HCT116 (cell line): ENCODE measurements around the gene NOTUM. TPM values are rescaled to one million over a fixed set of nuclear protein-coding genes. Genes with fewer than 3 reads are reported as not detected.

Experiments used
- ATAC-seq: fragments of 200-7000 bp; cut with Tn5 transposase; 2 replicates; pipeline ENCODE4 v1.9.1; 2020; ENCODE audit warnings: mild to moderate bottlenecking, moderate library complexity
- BruUV-seq: library from RNA; stranded (reverse); fragments of 400-500 nt; replicated peaks from 2 replicates; lab custom pipeline; 2021; lab: Mats Ljungman, UMichigan
- CTCF ChIA-PET: fragments of 300-600 bp; sonication (Branson Sonifier 250); formaldehyde crosslinking; loops from one replicate; lab custom pipeline; 2021; ENCODE audit warnings: antibody characterized with exemption; lab: Charles Lee
- POLR2A ChIA-PET: fragments of 300-600, 350-600 bp; sonication (Branson Sonifier 250); formaldehyde crosslinking; loops from one replicate; lab custom pipeline; 2021; ENCODE audit warnings: antibody characterized with exemption; lab: Charles Lee
- RAD21 ChIA-PET, 2 experiments: fragments of 300-600 bp; sonication (Branson Sonifier 250); formaldehyde crosslinking; loops; one replicate each; lab custom pipeline; 2023; ENCODE audit warnings: low total read pairs in 2 of 2; ENCODE audit not compliant: uncharacterized antibody in 2 of 2, unreplicated experiment in 2 of 2, low non-redundant PET in 1 of 2; lab: Charles Lee
- DNase-seq: peaks from one replicate; pipeline ENCODE4 v3.0.0-alpha.2; 2010; ENCODE audit warnings: low read depth, low spot score
- H2AFZ ChIP-seq: fragments of 200-600 bp; shearing (Covaris generic), sonication (generic); 2 replicates; pipeline ENCODE4 v1.6.1; 2017; ENCODE audit warnings: low read depth, mixed run types, mixed read lengths, antibody characterized with exemption, low read length; ENCODE audit not compliant: poor library complexity, severe bottlenecking
- H3K27ac ChIP-seq: 2 replicates; pipeline ENCODE4 v1.5.1; 2012; ENCODE audit warnings: low read depth, low read length
- H3K27me3 ChIP-seq: fragments of 200-600 bp; sonication (generic); 2 replicates; pipeline ENCODE4 v1.6.1; 2016; ENCODE audit warnings: mixed run types, low read length, mixed read lengths; ENCODE audit not compliant: insufficient read depth
- H3K36me3 ChIP-seq, 2 experiments: fragments of 200-500 bp in 1 of 2; fragments of 200-600 bp in 1 of 2; sonication (Bioruptor generic) in 1 of 2; sonication (generic) in 1 of 2; 2 replicates each; pipeline versions ENCODE4 v1.5.1 to v1.6.1; 2014 to 2016; ENCODE audit warnings: low read length in 2 of 2, inconsistent platforms in 1 of 2, mixed read lengths in 1 of 2, mixed run types in 1 of 2; ENCODE audit not compliant: insufficient read depth in 2 of 2, control insufficient read depth in 1 of 2
- H3K4me1 ChIP-seq, 2 experiments: fragments of 200-600 bp in 1 of 2; sonication (generic) in 1 of 2; 2 replicates each; pipeline versions ENCODE4 v1.5.1 to v1.6.1; 2012 to 2017; ENCODE audit warnings: low read length in 2 of 2, inconsistent platforms in 1 of 2, mild to moderate bottlenecking in 1 of 2, mixed read lengths in 1 of 2, mixed run types in 1 of 2, moderate library complexity in 1 of 2; ENCODE audit not compliant: insufficient read depth in 2 of 2, control insufficient read depth in 1 of 2
- H3K4me2 ChIP-seq: fragments of 200-600 bp; sonication (generic); 2 replicates; pipeline ENCODE4 v1.6.1; 2017; ENCODE audit warnings: mixed run types, low read length, mixed read lengths
- H3K4me3 ChIP-seq, 2 experiments: fragments of 200-600 bp in 1 of 2; sonication (generic) in 1 of 2; replicated peaks in 1 of 2; 2 replicates each; pipeline ENCODE4 v1.5.1; 2011 to 2016; ENCODE audit warnings: low read length in 2 of 2, control low read depth in 1 of 2, low read depth in 1 of 2, mild to moderate bottlenecking in 1 of 2, mixed read lengths in 1 of 2, mixed run types in 1 of 2
- H3K79me2 ChIP-seq: fragments of 200-600 bp; sonication (generic); 2 replicates; pipeline ENCODE4 v1.6.1; 2017; ENCODE audit warnings: mild to moderate bottlenecking, mixed run types, low read length, moderate library complexity, mixed read lengths; ENCODE audit not compliant: insufficient read depth
- H3K9ac ChIP-seq: fragments of 200-600 bp; sonication (generic); 2 replicates; pipeline ENCODE4 v1.6.1; 2016; ENCODE audit warnings: low read length, mixed read lengths
- H3K9me2 ChIP-seq: fragments of 200-600 bp; sonication (generic), shearing (Covaris generic); 2 replicates; pipeline ENCODE4 v1.6.1; 2017; ENCODE audit warnings: mixed run types, mild to moderate bottlenecking, moderate library complexity; ENCODE audit not compliant: insufficient read depth
- H3K9me3 ChIP-seq, 2 experiments: fragments of 200-500 bp in 1 of 2; fragments of 200-600 bp in 1 of 2; sonication (Bioruptor generic) in 1 of 2; sonication (generic) in 1 of 2; 2 replicates each; pipeline ENCODE4 v1.6.1; 2014 to 2017; ENCODE audit warnings: low read length in 2 of 2, mixed read lengths in 2 of 2, inconsistent platforms in 1 of 2, low read depth in 1 of 2, mild to moderate bottlenecking in 1 of 2, mixed run types in 1 of 2, moderate library complexity in 1 of 2; ENCODE audit not compliant: control insufficient read depth in 1 of 2, insufficient read depth in 1 of 2
- H4K20me1 ChIP-seq: fragments of 200-600 bp; sonication (generic), shearing (Covaris generic); 2 replicates; pipeline ENCODE4 v1.6.1; 2017; ENCODE audit warnings: mixed run types, mild to moderate bottlenecking, moderate library complexity; ENCODE audit not compliant: insufficient read depth
- ATF3 ChIP-seq: IDR thresholded peaks from 2 replicates; pipeline ENCODE4 v1.6.1; 2012
- EGR1 ChIP-seq: IDR thresholded peaks from 2 replicates; pipeline ENCODE4 v1.6.1; 2012; ENCODE audit warnings: low read depth
- EZH2 ChIP-seq: fragments of 200-600 bp; sonication (generic); IDR thresholded peaks from 2 replicates; pipeline ENCODE4 v1.6.1; 2017; ENCODE audit warnings: antibody characterized with exemption, mixed run types
- EZH2phosphoT487 ChIP-seq: fragments of 200-600 bp; IDR thresholded peaks from 2 replicates; pipeline ENCODE4 v1.6.1; 2018; ENCODE audit warnings: antibody characterized with exemption, borderline replicate concordance
- JUND ChIP-seq: IDR thresholded peaks from 2 replicates; pipeline ENCODE4 v1.6.1; 2012
- MAX ChIP-seq: IDR thresholded peaks from 2 replicates; pipeline ENCODE4 v1.6.1; 2012
- POLR2AphosphoS5 ChIP-seq: IDR thresholded peaks from 2 replicates; pipeline ENCODE4 v1.6.1; 2011; ENCODE audit warnings: mild to moderate bottlenecking, low read depth, low read length, moderate library complexity
- RAD21 ChIP-seq: IDR thresholded peaks from 2 replicates; pipeline ENCODE4 v1.6.1; 2012; ENCODE audit warnings: low read depth, mild to moderate bottlenecking
- REST ChIP-seq: IDR thresholded peaks from 2 replicates; pipeline ENCODE4 v1.6.1; 2012; ENCODE audit warnings: low read depth
- SRF ChIP-seq: IDR thresholded peaks from 2 replicates; pipeline ENCODE4 v1.6.1; 2012; ENCODE audit warnings: low read depth
- YY1 ChIP-seq: IDR thresholded peaks from 2 replicates; pipeline ENCODE4 v1.6.1; 2011; ENCODE audit warnings: low read length, low read depth, moderate library complexity, mild to moderate bottlenecking; ENCODE audit not compliant: insufficient replicate concordance; ENCODE audit errors: extremely low read depth
- ZBTB33 ChIP-seq: IDR thresholded peaks from 2 replicates; pipeline ENCODE4 v1.6.1; 2011; ENCODE audit warnings: mild to moderate bottlenecking, low read length, moderate library complexity; ENCODE audit not compliant: insufficient replicate concordance; ENCODE audit errors: extremely low read depth
- intact Hi-C: fragments of 100-400 bp; cut with micrococcal nuclease; formaldehyde crosslinking; loops from 2 replicates; pipeline ENCODE4 v1.10.0; 2022
- total RNA-seq: library from RNA; stranded (reverse); gene quantifications from one replicate; pipeline ENCODE4 v1.2.1, GENCODE V29; 2021; ENCODE audit not compliant: unreplicated experiment
- TF ChIP-seq, protein P1 (sequence below), 3 experiments: fragments of 200-600 bp in 1 of 3; sonication (generic) in 1 of 3; IDR thresholded peaks in 2 of 3; conservative IDR thresholded peaks in 1 of 3; 2 replicates each; pipeline ENCODE4 v1.5.1; 2012 to 2017; ENCODE audit warnings: low read depth in 2 of 3, low read length in 2 of 3, antibody characterized with exemption in 1 of 3, borderline replicate concordance in 1 of 3, control low read depth in 1 of 3, mild to moderate bottlenecking in 1 of 3, mixed read lengths in 1 of 3, mixed run types in 1 of 3, moderate library complexity in 1 of 3; ENCODE audit not compliant: insufficient read depth in 1 of 3

The NOTUM gene
- total RNA-seq, 1 experiment from 2014 or later, result 12.5 TPM

DNA sequence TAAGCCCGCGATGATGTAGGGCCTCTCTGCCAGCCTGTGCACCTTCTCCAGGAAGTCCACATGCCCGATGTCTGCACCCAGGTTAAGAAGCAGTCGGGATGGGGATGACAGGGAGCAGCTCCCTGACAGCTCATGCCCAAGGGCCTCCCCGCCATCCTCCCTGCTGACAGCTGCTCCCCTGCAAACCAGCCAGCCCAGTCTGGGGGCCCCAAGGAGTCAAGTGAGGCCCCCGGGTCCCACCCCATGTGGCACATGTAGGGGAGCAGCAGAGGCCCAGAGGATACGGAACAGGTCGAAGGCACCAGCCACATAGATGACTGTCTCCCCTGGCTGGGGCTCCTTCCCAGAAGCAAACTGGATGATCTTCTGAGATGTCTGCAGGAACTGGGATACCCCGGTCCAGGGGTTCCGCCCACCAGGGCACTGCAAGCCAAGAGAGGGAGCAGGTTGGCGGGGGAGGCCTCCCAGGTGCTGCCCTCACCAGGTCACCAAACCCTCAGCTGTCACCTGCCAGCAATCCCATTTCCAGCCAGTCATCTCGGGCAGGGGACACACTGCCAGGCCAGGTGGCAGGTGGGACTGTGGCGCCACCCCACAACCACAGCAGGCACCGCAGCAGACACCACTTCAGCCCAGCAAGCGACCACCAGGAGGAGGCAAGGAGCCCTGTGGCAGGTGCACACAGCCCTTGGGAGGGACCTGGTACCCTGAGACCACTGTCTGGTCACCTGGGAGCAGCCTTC, 54.3 kb downstream of the NOTUM start:
- TF ChIP-seq REST (no peak), EZH2 (no peak), EZH2phosphoT487 (no peak), EGR1 (no peak), POLR2AphosphoS5 (no peak; the same call in 1 of the 2 replicates), ATF3 (no peak), JUND (no peak), SRF (no peak), MAX (no peak), RAD21 (peak; percentile 92), YY1 (no peak), ZBTB33 (no peak)
- TF ChIP-seq, protein P1, sequence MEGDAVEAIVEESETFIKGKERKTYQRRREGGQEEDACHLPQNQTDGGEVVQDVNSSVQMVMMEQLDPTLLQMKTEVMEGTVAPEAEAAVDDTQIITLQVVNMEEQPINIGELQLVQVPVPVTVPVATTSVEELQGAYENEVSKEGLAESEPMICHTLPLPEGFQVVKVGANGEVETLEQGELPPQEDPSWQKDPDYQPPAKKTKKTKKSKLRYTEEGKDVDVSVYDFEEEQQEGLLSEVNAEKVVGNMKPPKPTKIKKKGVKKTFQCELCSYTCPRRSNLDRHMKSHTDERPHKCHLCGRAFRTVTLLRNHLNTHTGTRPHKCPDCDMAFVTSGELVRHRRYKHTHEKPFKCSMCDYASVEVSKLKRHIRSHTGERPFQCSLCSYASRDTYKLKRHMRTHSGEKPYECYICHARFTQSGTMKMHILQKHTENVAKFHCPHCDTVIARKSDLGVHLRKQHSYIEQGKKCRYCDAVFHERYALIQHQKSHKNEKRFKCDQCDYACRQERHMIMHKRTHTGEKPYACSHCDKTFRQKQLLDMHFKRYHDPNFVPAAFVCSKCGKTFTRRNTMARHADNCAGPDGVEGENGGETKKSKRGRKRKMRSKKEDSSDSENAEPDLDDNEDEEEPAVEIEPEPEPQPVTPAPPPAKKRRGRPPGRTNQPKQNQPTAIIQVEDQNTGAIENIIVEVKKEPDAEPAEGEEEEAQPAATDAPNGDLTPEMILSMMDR (IDR thresholded peaks at IDR 0.05 in 2 of 3, conservative IDR thresholded peaks at IDR 0.05 in 1 of 3; ENCODE audit: borderline replicate concordance in 1 of 3, insufficient read depth in 1 of 3, low read depth in 2 of 3, low read length in 2 of 3), result peak; percentile 71 to 99 (median 79)
- TF ChIP-seq, all 23 proteins: peak for 2
- ChIA-PET POLR2A (no interaction called here), RAD21 (no interaction called here), CTCF (no interaction called here)
- H3K9ac ChIP-seq, result no peak overlapping the region
- peaks cover 8% of the 10 kb centered on the region; the same call in 1 of the 2 replicates for H3K79me2 ChIP-seq
- H3K27ac ChIP-seq, result no peak overlapping the region
- no peak overlapping the region for H3K4me2 ChIP-seq
- ATAC-seq (peak; percentile 37), DNase-seq (no peak)
- no peak overlapping the region for H2AFZ ChIP-seq
- no peaks in the 10 kb centered on the region for H3K27me3 ChIP-seq
- H3K9me3 ChIP-seq, result no peaks in the 10 kb centered on the region
- H3K9me2 ChIP-seq, result no peaks in the 10 kb centered on the region
- no TSS peak for BruUV-seq
- H3K4me3 ChIP-seq, result no peak overlapping the region
- peaks cover 0 to 13% of the 10 kb centered on the region in 2 experiments; a peak in 2 of 4 replicates for H3K36me3 ChIP-seq
- peaks cover 8 to 26% of the 10 kb centered on the region in 2 experiments for H3K4me1 ChIP-seq
- H4K20me1 ChIP-seq, result no peaks in the 10 kb centered on the region
- intact Hi-C loops, result no loop called here
